ENCODE measurements around the gene GPHN. TPM values are rescaled to one million over a fixed set of nuclear protein-coding genes. Genes with fewer than 3 reads are reported as not detected.
A peak's percentile ranks its signal among the peaks of the same experiment; 100 is the strongest.
"Not testable (repeated sequence)": the region's sequence is repeated elsewhere in the genome, so short reads cannot be mapped to it uniquely, and the experiment has no call there.

GPHN gene
- total RNA-seq, 2 experiments from 2014 or later = 15.8 to 15.9 TPM

- Mint-ChIP-seq H3K36me3 (ENCODE audit: low read depth) (no peaks in the 10 kb centered on the region), H3K4me1 (no peaks in the 10 kb centered on the region), H3K27me3 (no peaks in the 10 kb centered on the region), H3K9me3 (no peaks in the 10 kb centered on the region), H3K27ac (no peak overlapping the region), H3K4me3 (no peak overlapping the region)
- ChIA-PET CTCF (no interaction called here), POLR2A (no interaction called here)
- no peak for DNase-seq
These were observed 20.8 kb upstream of the GPHN start for GRCh38 chr14:66487164-66487563.

- DNase-seq = no peak
- POLR2A ChIA-PET = interaction anchor here (1.7 kb wide), 1 partner anchor 17 kb away, joined by 3 read pairs; no protein-coding TSS in a partner anchor
- H3K4me3 Mint-ChIP-seq = no peak overlapping the region
- CTCF ChIA-PET = interaction anchor here (0.7 to 1.4 kb wide), 2 partner anchors 59 to 131 kb away, joined by 3 to 4 read pairs; no protein-coding TSS in a partner anchor
- H3K36me3 Mint-ChIP-seq (ENCODE audit: low read depth) = no peaks in the 10 kb centered on the region
- peaks cover 1% of the 10 kb centered on the region for H3K4me1 Mint-ChIP-seq
- no peak overlapping the region for H3K27ac Mint-ChIP-seq
- no peaks in the 10 kb centered on the region for H3K9me3 Mint-ChIP-seq
- H3K27me3 Mint-ChIP-seq = no peaks in the 10 kb centered on the region
These were observed 17.5 kb upstream of the GPHN start for GRCh38 chr14:66490143-66491111.

DNA sequence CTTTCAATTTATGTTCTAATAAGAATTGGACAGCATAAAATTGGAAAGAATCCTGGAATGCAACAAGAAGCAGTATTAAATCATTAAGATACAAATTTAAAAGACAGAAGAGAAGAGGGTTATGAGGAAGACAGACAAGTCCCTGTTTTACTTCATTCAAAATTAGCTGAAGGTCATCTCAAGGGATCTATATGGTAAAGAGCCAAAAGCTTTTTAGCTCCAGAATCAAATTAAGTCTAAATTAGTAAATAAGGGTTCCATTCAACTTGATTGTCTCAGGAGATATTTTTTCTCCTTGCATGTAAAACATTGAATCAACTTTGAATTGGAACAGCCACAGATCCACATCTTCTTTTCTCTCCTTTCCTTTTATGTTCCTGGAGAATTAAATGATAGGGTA, 14.2 kb upstream of the GPHN start:
- H3K4me1 Mint-ChIP-seq = peaks cover 16% of the 10 kb centered on the region
- no peak for DNase-seq
- CTCF ChIA-PET = no interaction called here
- H3K27ac Mint-ChIP-seq = no peak overlapping the region
- POLR2A ChIA-PET = no interaction called here
- H3K36me3 Mint-ChIP-seq (ENCODE audit: low read depth) = no peaks in the 10 kb centered on the region
- H3K4me3 Mint-ChIP-seq = no peak overlapping the region
- H3K9me3 Mint-ChIP-seq = no peaks in the 10 kb centered on the region
- no peaks in the 10 kb centered on the region for H3K27me3 Mint-ChIP-seq

- POLR2A ChIA-PET = no interaction called here
- CTCF ChIA-PET = interaction anchor here (0.8 to 1.0 kb wide), 2 partner anchors 13 to 54 kb away, joined by 3 to 4 read pairs; partner anchors contain the start of gene GPHN
- no peaks in the 10 kb centered on the region for H3K9me3 Mint-ChIP-seq
- DNase-seq = peak; percentile 34
- H3K4me1 Mint-ChIP-seq = peaks cover 16% of the 10 kb centered on the region
- H3K36me3 Mint-ChIP-seq (ENCODE audit: low read depth) = no peaks in the 10 kb centered on the region
- no peak overlapping the region for H3K27ac Mint-ChIP-seq
- H3K27me3 Mint-ChIP-seq = no peaks in the 10 kb centered on the region
- H3K4me3 Mint-ChIP-seq = no peak overlapping the region
These were observed 12.5 kb upstream of the GPHN start for GRCh38 chr14:66495218-66496098.

DNA sequence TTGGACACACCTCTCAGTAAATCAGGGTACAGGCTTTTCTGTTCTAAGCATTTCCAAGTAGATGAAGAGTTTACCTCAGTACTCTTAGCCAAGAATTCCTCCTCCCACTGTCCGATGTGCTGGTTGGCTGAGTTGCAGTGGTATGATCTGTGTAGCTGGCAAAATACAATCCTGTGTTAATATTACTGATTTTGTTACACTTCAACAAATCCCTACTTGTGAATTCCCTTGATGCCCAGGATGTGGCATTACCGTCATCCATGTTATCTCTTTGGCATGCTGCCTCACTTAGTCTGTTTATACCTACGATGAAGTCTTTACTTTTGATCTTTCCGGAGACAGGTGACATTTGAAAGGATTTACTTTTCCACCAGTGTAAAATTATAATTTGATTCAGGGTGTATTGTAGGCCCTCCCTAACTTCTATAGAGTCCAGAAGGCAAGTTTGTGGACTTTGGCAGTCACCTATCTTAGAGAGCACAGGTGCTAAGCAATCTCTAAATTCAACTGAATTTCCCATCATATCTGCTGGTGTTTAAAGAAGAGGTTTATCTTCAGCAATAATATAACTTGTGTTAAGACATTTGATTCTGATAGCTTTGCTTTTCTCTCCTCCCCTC, 11.6 kb upstream of the GPHN start:
- Mint-ChIP-seq H3K4me1 (peaks cover 16% of the 10 kb centered on the region), H3K27me3 (no peaks in the 10 kb centered on the region), H3K9me3 (no peaks in the 10 kb centered on the region), H3K36me3 (ENCODE audit: low read depth) (no peaks in the 10 kb centered on the region), H3K4me3 (no peak overlapping the region), H3K27ac (no peak overlapping the region)
- ChIA-PET POLR2A (no interaction called here), CTCF (interaction anchor here (1.0 to 1.5 kb wide), 3 partner anchors 10 to 19 kb away, joined by 3 to 8 read pairs (median 3); partner anchors contain the start of gene GPHN)
- DNase-seq = no peak

GRCh38 chr14:66496911-66497310, 11.0 kb upstream of the GPHN start:
- H3K4me1 Mint-ChIP-seq = peaks cover 16% of the 10 kb centered on the region
- no peaks in the 10 kb centered on the region for H3K36me3 Mint-ChIP-seq (ENCODE audit: low read depth)
- H3K4me3 Mint-ChIP-seq = no peak overlapping the region
- no peak for DNase-seq
- no peaks in the 10 kb centered on the region for H3K9me3 Mint-ChIP-seq
- no peaks in the 10 kb centered on the region for H3K27me3 Mint-ChIP-seq
- ChIA-PET POLR2A (no interaction called here), CTCF (interaction anchor here (1.0 to 1.5 kb wide), 5 partner anchors 10 to 153 kb away, joined by 3 to 8 read pairs (median 3); partner anchors contain the start of gene GPHN)
- H3K27ac Mint-ChIP-seq = no peak overlapping the region

GRCh38 chr14:66498311-66498710, 9.6 kb upstream of the GPHN start:
- ChIA-PET POLR2A (interaction anchor here (0.6 to 1.3 kb wide), 2 partner anchors 9 to 22 kb away, joined by 3 to 4 read pairs; partner anchors contain the start of gene GPHN), CTCF (interaction anchor here (0.9 kb wide), 1 partner anchor 10 kb away, joined by 3 read pairs; the partner anchor contains the start of gene GPHN)
- no peak for DNase-seq

DNA sequence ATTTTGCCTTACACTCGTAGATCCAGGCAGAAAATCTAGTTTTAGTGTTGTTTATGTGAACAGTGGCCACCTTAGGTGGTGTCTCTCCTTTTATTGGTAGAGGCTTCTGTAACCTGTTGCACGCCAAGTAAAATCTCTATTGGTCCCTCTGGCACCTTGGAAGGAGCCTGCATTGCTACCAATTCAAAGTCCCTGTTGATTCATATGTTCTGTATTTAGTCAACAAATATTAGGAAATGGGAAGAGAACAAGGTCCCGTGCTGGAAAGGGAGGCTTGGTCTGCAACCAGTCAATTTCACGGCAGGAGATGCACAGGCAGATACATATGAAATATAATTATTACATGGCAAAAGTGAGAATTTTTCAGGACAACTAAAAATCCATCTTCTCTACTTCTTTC, 6.4 kb upstream of the GPHN start:
- Mint-ChIP-seq H3K4me1 (peaks cover 12% of the 10 kb centered on the region), H3K27me3 (no peaks in the 10 kb centered on the region), H3K9me3 (no peaks in the 10 kb centered on the region), H3K36me3 (ENCODE audit: low read depth) (no peaks in the 10 kb centered on the region), H3K27ac (no peak overlapping the region), H3K4me3 (no peak overlapping the region)
- CTCF ChIA-PET = no interaction called here
- POLR2A ChIA-PET = no interaction called here
- no peak for DNase-seq

More at GRCh38 chr14:66498311-66498710, 9.6 kb upstream of the GPHN start:
- H3K27me3 Mint-ChIP-seq = no peaks in the 10 kb centered on the region
- no peaks in the 10 kb centered on the region for H3K36me3 Mint-ChIP-seq (ENCODE audit: low read depth)
- no peaks in the 10 kb centered on the region for H3K9me3 Mint-ChIP-seq
- H3K4me3 Mint-ChIP-seq = no peak overlapping the region
- H3K27ac Mint-ChIP-seq = no peak overlapping the region
- H3K4me1 Mint-ChIP-seq = peaks cover 16% of the 10 kb centered on the region

DNA sequence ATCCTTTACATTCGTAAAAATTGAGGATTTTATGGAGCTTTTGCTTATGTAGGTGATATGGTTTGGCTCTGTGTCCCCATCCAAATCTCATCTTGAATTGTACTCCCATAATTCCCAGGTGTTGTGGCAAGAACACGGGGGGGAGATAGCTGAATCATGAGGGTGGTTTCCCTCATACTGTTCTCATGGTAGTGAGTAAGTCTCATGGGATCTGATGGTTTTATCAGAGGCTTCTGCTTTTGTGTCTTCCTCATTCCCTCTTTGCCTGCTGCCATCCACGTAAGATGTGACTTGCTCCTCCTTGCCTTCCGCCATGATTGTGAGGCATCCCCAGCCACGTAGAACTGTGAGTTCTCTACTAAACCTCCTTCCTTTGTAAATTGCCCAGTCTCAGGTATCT, 5.1 kb upstream of the GPHN start:
- H3K4me3 Mint-ChIP-seq; POLR2A ChIA-PET; DNase-seq; CTCF ChIA-PET; H3K9me3 Mint-ChIP-seq; H3K27me3 Mint-ChIP-seq; H3K36me3 Mint-ChIP-seq (ENCODE audit: low read depth); H3K27ac Mint-ChIP-seq: not testable (repeated sequence)
- peaks cover 13% of the 10 kb centered on the region for H3K4me1 Mint-ChIP-seq

DNA sequence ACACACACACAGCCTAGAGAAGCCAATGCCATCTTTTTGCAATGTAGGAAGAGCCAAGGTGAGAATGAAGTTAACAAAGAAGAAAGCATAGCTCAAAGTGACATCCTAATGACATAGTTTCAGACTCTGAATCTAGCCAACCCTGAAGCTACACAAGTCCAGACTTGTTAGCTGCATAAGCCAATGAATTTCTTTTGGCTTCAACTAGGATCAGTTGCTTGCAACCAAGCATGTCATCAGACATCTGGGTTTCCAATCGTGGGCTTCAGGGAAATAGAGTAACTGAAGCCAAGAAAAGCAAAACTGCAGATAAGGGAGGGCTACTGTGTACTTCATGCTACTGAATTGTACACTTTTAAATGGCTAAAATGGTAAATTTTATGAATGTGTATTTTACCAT, 4.4 kb upstream of the GPHN start:
- Mint-ChIP-seq H3K4me3 (no peak overlapping the region), H3K4me1 (peaks cover 13% of the 10 kb centered on the region), H3K36me3 (ENCODE audit: low read depth) (no peaks in the 10 kb centered on the region), H3K27ac (no peak overlapping the region), H3K27me3 (no peaks in the 10 kb centered on the region), H3K9me3 (no peaks in the 10 kb centered on the region)
- DNase-seq = no peak
- POLR2A ChIA-PET = no interaction called here
- CTCF ChIA-PET = interaction anchor here (0.6 kb wide), 1 partner anchor 1795 kb away, joined by 3 read pairs; no protein-coding TSS in a partner anchor

- Mint-ChIP-seq H3K9me3 (no peaks in the 10 kb centered on the region), H3K36me3 (ENCODE audit: low read depth) (no peaks in the 10 kb centered on the region), H3K4me3 (peak overlapping the region; percentile 95), H3K27me3 (peaks cover 23% of the 10 kb centered on the region), H3K27ac (peak overlapping the region; percentile 83), H3K4me1 (peaks cover 37% of the 10 kb centered on the region)
- POLR2A ChIA-PET = interaction anchor here (1.0 to 1.9 kb wide), 6 partner anchors 8 to 1096 kb away, joined by 3 to 8 read pairs (median 4); partner anchors contain the start of genes ATP6V1D and EIF2S1
- CTCF ChIA-PET = interaction anchor here (0.6 to 2.1 kb wide), 7 partner anchors 10 to 853 kb away, joined by 3 to 8 read pairs (median 3); partner anchors contain the start of genes ATP6V1D and EIF2S1
- DNase-seq = no peak
These were observed 696 bp upstream of the GPHN start for GRCh38 chr14:66507181-66507721.

DNA sequence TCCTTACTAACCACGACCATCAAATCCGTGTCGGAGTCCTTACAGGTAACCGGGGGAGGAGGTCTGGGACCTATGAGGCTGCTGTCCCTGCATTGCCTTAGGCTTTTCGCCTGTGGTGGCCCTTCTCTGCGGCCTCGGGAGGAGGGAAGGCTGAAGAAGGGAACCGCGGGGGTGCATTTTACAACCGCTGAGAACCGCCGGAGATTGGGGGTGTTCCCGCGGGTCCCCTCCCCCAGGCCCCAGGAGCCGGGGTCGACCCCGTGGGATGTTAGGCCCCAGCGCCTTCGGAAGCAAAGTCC, 549 bp downstream of the GPHN start:
- Mint-ChIP-seq H3K4me3 (peak overlapping the region; percentile 95), H3K36me3 (ENCODE audit: low read depth) (no peaks in the 10 kb centered on the region), H3K27ac (peak overlapping the region; percentile 83), H3K9me3 (no peaks in the 10 kb centered on the region), H3K4me1 (peaks cover 43% of the 10 kb centered on the region), H3K27me3 (peaks cover 23% of the 10 kb centered on the region)
- CTCF ChIA-PET = interaction anchor here (0.6 to 2.1 kb wide), 7 partner anchors 10 to 1153 kb away, joined by 3 to 8 read pairs (median 4); partner anchors contain the start of genes ATP6V1D and EIF2S1
- DNase-seq = no peak
- POLR2A ChIA-PET = interaction anchor here (1.4 kb wide), 1 partner anchor 1097 kb away, joined by 4 read pairs; no protein-coding TSS in a partner anchor

Data from activated CD4-positive, alpha-beta memory T cell treated with anti-CD3 and anti-CD28 coated beads, Interleukin-2, amount 10 ng/mL, durations not matched to agents 7 days and 5 days (primary cell).